Parathyroid adenoma (tissue), 2 donors: ENCODE measurements around the gene VAT1L.

ENCODE experiments used
- H2AFZ ChIP-seq: fragments of 300-600 bp; sonication (generic); one replicate; pipeline ENCODE4 v1.7.0; 2017; ENCODE audit warnings: antibody characterized with exemption, mild to moderate bottlenecking
- H3K27ac ChIP-seq: fragments of 300-600 bp; sonication (generic); one replicate; pipeline ENCODE4 v1.7.0; 2017
- H3K27me3 ChIP-seq: fragments of 300-600 bp; sonication (generic); one replicate; pipeline ENCODE4 v1.7.0; 2017; ENCODE audit warnings: low read length; ENCODE audit not compliant: control insufficient read depth, insufficient read depth
- H3K36me3 ChIP-seq: fragments of 300-600 bp; sonication (generic); one replicate; pipeline ENCODE4 v1.7.0; 2017; ENCODE audit warnings: low read length; ENCODE audit not compliant: control insufficient read depth, insufficient read depth
- H3K4me1 ChIP-seq: fragments of 300-600 bp; sonication (generic); one replicate; pipeline ENCODE4 v1.7.0; 2017; ENCODE audit warnings: control low read depth
- H3K4me2 ChIP-seq: fragments of 300-600 bp; sonication (generic); one replicate; pipeline ENCODE4 v1.7.0; 2017; ENCODE audit warnings: low read length
- H3K4me3 ChIP-seq: fragments of 300-600 bp; sonication (generic); one replicate; pipeline ENCODE4 v1.7.0; 2017; ENCODE audit warnings: low read depth, low read length
- H3K79me2 ChIP-seq: fragments of 300-600 bp; sonication (generic); one replicate; pipeline ENCODE4 v1.7.0; 2017; ENCODE audit warnings: control low read depth
- H3K9ac ChIP-seq: fragments of 300-600 bp; sonication (generic); one replicate; pipeline ENCODE4 v1.7.0; 2017; ENCODE audit warnings: mild to moderate bottlenecking
- H3K9me3 ChIP-seq: fragments of 300-600 bp; sonication (generic); one replicate; pipeline ENCODE4 v1.7.0; 2017; ENCODE audit warnings: low read length; ENCODE audit not compliant: control insufficient read depth
- TF ChIP-seq, protein P1 (sequence below): fragments of 300-600 bp; sonication (generic); IDR thresholded peaks from one replicate; pipeline ENCODE4 v1.7.0; 2017; ENCODE audit warnings: antibody characterized with exemption, mild to moderate bottlenecking
- donor health status: primary hyperparathyroidism.

VAT1L gene

GRCh38 chr16:77977339-77977738 lies 189.0 kb downstream of the VAT1L start:
- TF ChIP-seq, protein P1, sequence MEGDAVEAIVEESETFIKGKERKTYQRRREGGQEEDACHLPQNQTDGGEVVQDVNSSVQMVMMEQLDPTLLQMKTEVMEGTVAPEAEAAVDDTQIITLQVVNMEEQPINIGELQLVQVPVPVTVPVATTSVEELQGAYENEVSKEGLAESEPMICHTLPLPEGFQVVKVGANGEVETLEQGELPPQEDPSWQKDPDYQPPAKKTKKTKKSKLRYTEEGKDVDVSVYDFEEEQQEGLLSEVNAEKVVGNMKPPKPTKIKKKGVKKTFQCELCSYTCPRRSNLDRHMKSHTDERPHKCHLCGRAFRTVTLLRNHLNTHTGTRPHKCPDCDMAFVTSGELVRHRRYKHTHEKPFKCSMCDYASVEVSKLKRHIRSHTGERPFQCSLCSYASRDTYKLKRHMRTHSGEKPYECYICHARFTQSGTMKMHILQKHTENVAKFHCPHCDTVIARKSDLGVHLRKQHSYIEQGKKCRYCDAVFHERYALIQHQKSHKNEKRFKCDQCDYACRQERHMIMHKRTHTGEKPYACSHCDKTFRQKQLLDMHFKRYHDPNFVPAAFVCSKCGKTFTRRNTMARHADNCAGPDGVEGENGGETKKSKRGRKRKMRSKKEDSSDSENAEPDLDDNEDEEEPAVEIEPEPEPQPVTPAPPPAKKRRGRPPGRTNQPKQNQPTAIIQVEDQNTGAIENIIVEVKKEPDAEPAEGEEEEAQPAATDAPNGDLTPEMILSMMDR, result no peak
- no peak overlapping the region for H3K9ac ChIP-seq
- H3K27ac ChIP-seq, result no peak overlapping the region

DNA sequence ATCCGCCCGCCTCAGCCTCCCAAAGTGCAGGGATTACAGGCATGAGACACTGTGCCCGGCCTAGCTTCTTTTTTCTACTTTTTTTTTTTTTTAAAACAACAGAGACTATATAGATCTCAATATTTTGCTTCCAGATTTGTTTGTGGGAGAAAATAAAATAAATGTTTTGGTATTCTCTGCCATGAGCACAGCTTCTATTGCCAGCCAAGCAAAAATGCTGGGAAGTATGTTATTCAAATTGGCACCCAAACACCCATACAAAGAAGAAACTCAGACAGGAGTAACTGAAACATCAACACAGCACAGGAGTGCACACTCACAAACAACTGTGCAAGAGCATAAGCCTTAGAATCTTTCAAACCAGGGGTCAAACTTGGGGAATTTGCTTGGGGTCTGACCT lies 196.7 kb downstream of the VAT1L start:
- no peak overlapping the region for H3K4me2 ChIP-seq
- no peaks in the 10 kb centered on the region for H3K27me3 ChIP-seq
- H3K9ac ChIP-seq, result no peak overlapping the region
- no peak overlapping the region for H3K27ac ChIP-seq
- no peak overlapping the region for H3K4me3 ChIP-seq
- no peaks in the 10 kb centered on the region for H3K36me3 ChIP-seq
- no peaks in the 10 kb centered on the region for H3K4me1 ChIP-seq
- no peaks in the 10 kb centered on the region for H3K79me2 ChIP-seq
- H3K9me3 ChIP-seq, result no peaks in the 10 kb centered on the region
- no peak overlapping the region for H2AFZ ChIP-seq
- TF ChIP-seq, protein P1, result no peak

More at GRCh38 chr16:77977339-77977738, 189.0 kb downstream of the VAT1L start:
- Histone ChIP-seq H3K9me3 (no peaks in the 10 kb centered on the region), H3K27me3 (no peaks in the 10 kb centered on the region), H3K79me2 (no peaks in the 10 kb centered on the region), H3K36me3 (no peaks in the 10 kb centered on the region), H3K4me3 (no peak overlapping the region), H3K4me2 (no peak overlapping the region), H3K4me1 (no peaks in the 10 kb centered on the region), H2AFZ (no peak overlapping the region)

DNA sequence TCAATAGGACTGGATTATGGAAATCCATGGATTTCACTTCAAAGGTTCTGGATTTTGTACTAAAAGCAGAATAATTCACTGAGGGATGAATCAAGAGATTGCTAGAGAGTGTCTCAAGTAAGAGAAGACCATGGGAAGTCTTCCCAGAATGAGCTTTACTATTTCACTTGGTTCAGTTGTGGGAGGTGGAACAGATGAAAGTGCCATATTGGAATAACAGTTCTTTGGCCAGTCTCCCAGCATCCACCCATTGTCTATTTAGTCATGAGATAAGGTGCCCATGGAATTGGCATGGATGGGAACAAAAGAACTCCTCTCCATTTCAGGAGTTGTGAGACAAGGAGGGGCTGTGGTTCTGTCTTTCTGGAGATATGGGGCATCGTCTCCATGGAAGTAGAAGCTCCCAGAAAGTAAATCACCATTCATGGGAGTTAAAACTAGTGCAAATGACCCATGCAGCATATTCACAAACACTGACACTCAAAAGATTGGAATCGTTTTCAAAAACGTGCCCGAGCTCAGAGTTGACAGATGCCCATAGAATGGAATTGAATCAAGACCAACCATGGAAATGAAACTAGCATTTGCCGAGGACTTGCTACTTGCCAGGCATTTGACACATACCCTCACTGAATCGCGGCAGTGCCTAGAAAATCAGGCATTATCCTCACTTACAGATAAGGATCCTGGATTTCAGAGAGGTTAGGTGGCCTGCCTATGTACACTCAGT lies 197.8 kb downstream of the VAT1L start:
- TF ChIP-seq, protein P1, result no peak
- H3K4me1 ChIP-seq, result no peaks in the 10 kb centered on the region
- H3K27me3 ChIP-seq, result no peaks in the 10 kb centered on the region
- H3K27ac ChIP-seq, result no peak overlapping the region
- no peak overlapping the region for H2AFZ ChIP-seq
- H3K79me2 ChIP-seq, result no peaks in the 10 kb centered on the region
- no peak overlapping the region for H3K4me2 ChIP-seq
- H3K9ac ChIP-seq, result no peak overlapping the region
- H3K4me3 ChIP-seq, result no peak overlapping the region
- no peaks in the 10 kb centered on the region for H3K9me3 ChIP-seq
- H3K36me3 ChIP-seq, result no peaks in the 10 kb centered on the region

- H3K27me3 ChIP-seq, result no peaks in the 10 kb centered on the region
- no peaks in the 10 kb centered on the region for H3K4me1 ChIP-seq
- H3K4me3 ChIP-seq, result no peak overlapping the region
- TF ChIP-seq, protein P1, result no peak
- H3K9ac ChIP-seq, result no peak overlapping the region
- no peaks in the 10 kb centered on the region for H3K9me3 ChIP-seq
- H2AFZ ChIP-seq, result no peak overlapping the region
- H3K36me3 ChIP-seq, result no peaks in the 10 kb centered on the region
- H3K79me2 ChIP-seq, result no peaks in the 10 kb centered on the region
- H3K27ac ChIP-seq, result no peak overlapping the region
- no peak overlapping the region for H3K4me2 ChIP-seq
These were observed 199.4 kb downstream of the VAT1L start for GRCh38 chr16:77987810-77988209.

DNA sequence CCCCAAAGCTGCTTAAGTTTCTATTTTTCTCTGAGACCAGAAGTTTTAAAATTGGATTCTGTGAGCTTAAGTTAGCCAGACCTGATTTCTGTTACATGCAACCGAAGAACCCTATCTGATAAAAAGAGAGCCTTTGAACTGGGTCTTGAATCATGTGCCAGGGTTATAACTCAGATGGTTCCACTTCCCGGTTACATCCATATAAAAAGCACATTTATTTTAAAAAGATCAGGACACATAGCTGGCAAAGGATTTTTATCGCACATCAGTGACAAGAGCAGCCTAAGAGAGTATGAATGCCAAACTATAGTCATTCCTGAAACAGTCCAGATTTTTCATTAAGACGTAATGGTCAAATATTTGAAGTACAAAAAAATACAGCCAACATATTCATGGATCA lies 201.5 kb downstream of the VAT1L start:
- Histone ChIP-seq H3K27ac (no peak overlapping the region), H3K79me2 (no peaks in the 10 kb centered on the region), H2AFZ (no peak overlapping the region), H3K36me3 (no peaks in the 10 kb centered on the region), H3K4me3 (no peak overlapping the region), H3K9me3 (no peaks in the 10 kb centered on the region), H3K9ac (no peak overlapping the region), H3K4me1 (no peaks in the 10 kb centered on the region), H3K27me3 (no peaks in the 10 kb centered on the region), H3K4me2 (no peak overlapping the region)
- TF ChIP-seq, protein P1, result no peak
